ENCODE data around the gene RASGRF2.
"Not testable (repeated sequence)": the region's sequence is repeated elsewhere in the genome, so short reads cannot be mapped to it uniquely, and the experiment has no call there.

The RASGRF2 gene

GRCh38 chr5:81121836-81122630 lies 161.9 kb downstream of the RASGRF2 start:
- H3K4me3 ChIP-seq (ENCODE audit: low read depth, low read length): no peak overlapping the region
- no peak for DNase-seq (ENCODE audit: low read depth)
- in situ Hi-C loops (cut with HindIII; ENCODE audit: low sequenced_read_pairs): no loop called here
- no peak for TF ChIP-seq CTCF (IDR thresholded peaks at IDR 0.05; ENCODE audit: low read depth, low read length, missing control alignments)

- DNase-seq (ENCODE audit: low read depth); H3K4me3 ChIP-seq (ENCODE audit: low read depth, low read length); in situ Hi-C loops (cut with HindIII; ENCODE audit: low sequenced_read_pairs): not testable (repeated sequence)
These were observed 164.5 kb downstream of the RASGRF2 start for GRCh38 chr5:81124689-81125088.

GRCh38 chr5:81125959-81126358 lies 165.8 kb downstream of the RASGRF2 start:
- in situ Hi-C loops (cut with HindIII; ENCODE audit: low sequenced_read_pairs): no loop called here
- no peak for DNase-seq (ENCODE audit: low read depth)
- no peak for TF ChIP-seq CTCF (IDR thresholded peaks at IDR 0.05; ENCODE audit: low read depth, low read length, missing control alignments)
- H3K4me3 ChIP-seq (ENCODE audit: low read depth, low read length): no peak overlapping the region

- DNase-seq (ENCODE audit: low read depth): no peak
- in situ Hi-C loops (cut with HindIII; ENCODE audit: low sequenced_read_pairs): no loop called here
- H3K4me3 ChIP-seq (ENCODE audit: low read depth, low read length): no peak overlapping the region
- TF ChIP-seq CTCF (IDR thresholded peaks at IDR 0.05; ENCODE audit: low read depth, low read length, missing control alignments): no peak
These were observed 168.3 kb downstream of the RASGRF2 start for GRCh38 chr5:81128416-81128815.

- no peak overlapping the region for H3K4me3 ChIP-seq (ENCODE audit: low read depth, low read length)
- DNase-seq (ENCODE audit: low read depth): no peak
- in situ Hi-C loops (cut with HindIII; ENCODE audit: low sequenced_read_pairs): no loop called here
- TF ChIP-seq CTCF (IDR thresholded peaks at IDR 0.05; ENCODE audit: low read depth, low read length, missing control alignments): no peak
These were observed 172.2 kb downstream of the RASGRF2 start for GRCh38 chr5:81132381-81132780.

GRCh38 chr5:81134066-81134465 lies 173.9 kb downstream of the RASGRF2 start:
- DNase-seq (ENCODE audit: low read depth): peak; percentile 3
- no peak overlapping the region for H3K4me3 ChIP-seq (ENCODE audit: low read depth, low read length)
- no peak for TF ChIP-seq CTCF (IDR thresholded peaks at IDR 0.05; ENCODE audit: low read depth, low read length, missing control alignments)
- in situ Hi-C loops (cut with HindIII; ENCODE audit: low sequenced_read_pairs): no loop called here

- no peak for DNase-seq (ENCODE audit: low read depth)
- in situ Hi-C loops (cut with HindIII; ENCODE audit: low sequenced_read_pairs): no loop called here
- no peak overlapping the region for H3K4me3 ChIP-seq (ENCODE audit: low read depth, low read length)
- no peak for TF ChIP-seq CTCF (IDR thresholded peaks at IDR 0.05; ENCODE audit: low read depth, low read length, missing control alignments)
These were observed 174.4 kb downstream of the RASGRF2 start for GRCh38 chr5:81134566-81134965.
